ENCODE measurements around the gene UBL3. TPM values are rescaled to one million over a fixed set of nuclear protein-coding genes. Genes with fewer than 3 reads are reported as not detected.

Gene UBL3
- total and polyA plus RNA-seq, 10 of the 15 experiments (the other 5 are each of a cell fraction or from before 2014, with no cell fraction given), result 5.5 to 13.7 (median 10.6) TPM

DNA sequence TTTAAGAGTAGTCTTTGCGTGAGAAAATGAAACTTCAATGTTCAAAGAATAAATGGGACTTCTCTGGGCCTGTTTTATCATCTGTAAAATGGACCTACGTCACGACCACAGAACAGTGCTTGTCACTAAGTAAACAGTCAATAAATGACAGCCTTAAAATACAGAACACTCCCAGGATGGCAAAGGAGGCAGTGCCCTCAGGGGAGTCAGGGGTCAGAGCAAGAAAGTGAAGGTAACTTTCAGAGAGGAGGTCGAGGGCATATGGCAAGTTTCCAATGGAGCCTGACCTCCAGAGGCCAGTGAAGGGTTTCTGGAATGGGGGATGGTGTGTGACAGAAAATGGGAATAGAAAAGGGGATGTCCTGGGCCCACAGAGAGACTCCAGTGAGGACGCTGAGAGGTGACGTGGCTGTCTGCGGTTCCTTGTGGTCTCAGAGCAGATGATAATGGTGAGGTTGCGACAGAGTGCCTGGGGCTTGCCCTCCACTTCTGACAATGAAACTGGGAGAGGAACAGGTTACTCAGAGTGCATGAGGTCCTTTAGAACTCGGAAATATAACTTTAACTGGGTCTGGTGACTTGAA, 91.8 kb downstream of the UBL3 start (continued):
- TF ChIP-seq, protein P1, sequence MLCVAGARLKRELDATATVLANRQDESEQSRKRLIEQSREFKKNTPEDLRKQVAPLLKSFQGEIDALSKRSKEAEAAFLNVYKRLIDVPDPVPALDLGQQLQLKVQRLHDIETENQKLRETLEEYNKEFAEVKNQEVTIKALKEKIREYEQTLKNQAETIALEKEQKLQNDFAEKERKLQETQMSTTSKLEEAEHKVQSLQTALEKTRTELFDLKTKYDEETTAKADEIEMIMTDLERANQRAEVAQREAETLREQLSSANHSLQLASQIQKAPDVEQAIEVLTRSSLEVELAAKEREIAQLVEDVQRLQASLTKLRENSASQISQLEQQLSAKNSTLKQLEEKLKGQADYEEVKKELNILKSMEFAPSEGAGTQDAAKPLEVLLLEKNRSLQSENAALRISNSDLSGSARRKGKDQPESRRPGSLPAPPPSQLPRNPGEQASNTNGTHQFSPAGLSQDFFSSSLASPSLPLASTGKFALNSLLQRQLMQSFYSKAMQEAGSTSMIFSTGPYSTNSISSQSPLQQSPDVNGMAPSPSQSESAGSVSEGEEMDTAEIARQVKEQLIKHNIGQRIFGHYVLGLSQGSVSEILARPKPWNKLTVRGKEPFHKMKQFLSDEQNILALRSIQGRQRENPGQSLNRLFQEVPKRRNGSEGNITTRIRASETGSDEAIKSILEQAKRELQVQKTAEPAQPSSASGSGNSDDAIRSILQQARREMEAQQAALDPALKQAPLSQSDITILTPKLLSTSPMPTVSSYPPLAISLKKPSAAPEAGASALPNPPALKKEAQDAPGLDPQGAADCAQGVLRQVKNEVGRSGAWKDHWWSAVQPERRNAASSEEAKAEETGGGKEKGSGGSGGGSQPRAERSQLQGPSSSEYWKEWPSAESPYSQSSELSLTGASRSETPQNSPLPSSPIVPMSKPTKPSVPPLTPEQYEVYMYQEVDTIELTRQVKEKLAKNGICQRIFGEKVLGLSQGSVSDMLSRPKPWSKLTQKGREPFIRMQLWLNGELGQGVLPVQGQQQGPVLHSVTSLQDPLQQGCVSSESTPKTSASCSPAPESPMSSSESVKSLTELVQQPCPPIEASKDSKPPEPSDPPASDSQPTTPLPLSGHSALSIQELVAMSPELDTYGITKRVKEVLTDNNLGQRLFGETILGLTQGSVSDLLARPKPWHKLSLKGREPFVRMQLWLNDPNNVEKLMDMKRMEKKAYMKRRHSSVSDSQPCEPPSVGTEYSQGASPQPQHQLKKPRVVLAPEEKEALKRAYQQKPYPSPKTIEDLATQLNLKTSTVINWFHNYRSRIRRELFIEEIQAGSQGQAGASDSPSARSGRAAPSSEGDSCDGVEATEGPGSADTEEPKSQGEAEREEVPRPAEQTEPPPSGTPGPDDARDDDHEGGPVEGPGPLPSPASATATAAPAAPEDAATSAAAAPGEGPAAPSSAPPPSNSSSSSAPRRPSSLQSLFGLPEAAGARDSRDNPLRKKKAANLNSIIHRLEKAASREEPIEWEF (IDR thresholded peaks at IDR 0.05; ENCODE audit: insufficient replicate concordance, low read depth, low read length), result no peak
- TF ChIP-seq, protein P2, sequence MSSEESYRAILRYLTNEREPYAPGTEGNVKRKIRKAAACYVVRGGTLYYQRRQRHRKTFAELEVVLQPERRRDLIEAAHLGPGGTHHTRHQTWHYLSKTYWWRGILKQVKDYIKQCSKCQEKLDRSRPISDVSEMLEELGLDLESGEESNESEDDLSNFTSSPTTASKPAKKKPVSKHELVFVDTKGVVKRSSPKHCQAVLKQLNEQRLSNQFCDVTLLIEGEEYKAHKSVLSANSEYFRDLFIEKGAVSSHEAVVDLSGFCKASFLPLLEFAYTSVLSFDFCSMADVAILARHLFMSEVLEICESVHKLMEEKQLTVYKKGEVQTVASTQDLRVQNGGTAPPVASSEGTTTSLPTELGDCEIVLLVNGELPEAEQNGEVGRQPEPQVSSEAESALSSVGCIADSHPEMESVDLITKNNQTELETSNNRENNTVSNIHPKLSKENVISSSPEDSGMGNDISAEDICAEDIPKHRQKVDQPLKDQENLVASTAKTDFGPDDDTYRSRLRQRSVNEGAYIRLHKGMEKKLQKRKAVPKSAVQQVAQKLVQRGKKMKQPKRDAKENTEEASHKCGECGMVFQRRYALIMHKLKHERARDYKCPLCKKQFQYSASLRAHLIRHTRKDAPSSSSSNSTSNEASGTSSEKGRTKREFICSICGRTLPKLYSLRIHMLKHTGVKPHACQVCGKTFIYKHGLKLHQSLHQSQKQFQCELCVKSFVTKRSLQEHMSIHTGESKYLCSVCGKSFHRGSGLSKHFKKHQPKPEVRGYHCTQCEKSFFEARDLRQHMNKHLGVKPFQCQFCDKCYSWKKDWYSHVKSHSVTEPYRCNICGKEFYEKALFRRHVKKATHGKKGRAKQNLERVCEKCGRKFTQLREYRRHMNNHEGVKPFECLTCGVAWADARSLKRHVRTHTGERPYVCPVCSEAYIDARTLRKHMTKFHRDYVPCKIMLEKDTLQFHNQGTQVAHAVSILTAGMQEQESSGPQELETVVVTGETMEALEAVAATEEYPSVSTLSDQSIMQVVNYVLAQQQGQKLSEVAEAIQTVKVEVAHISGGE (CRISPR knock-in tag; IDR thresholded peaks at IDR 0.05), result no peak
- TF ChIP-seq ZNF384 (IDR thresholded peaks at IDR 0.05; ENCODE audit: borderline replicate concordance, low read depth, low read length) (no peak), CBX5 (IDR thresholded peaks at IDR 0.05; ENCODE audit: low read depth) (no peak), TCF7 (IDR thresholded peaks at IDR 0.05; ENCODE audit: borderline replicate concordance) (peak; percentile 58; the same call in 1 of the 2 replicates), SMAD1 (IDR thresholded peaks at IDR 0.05; ENCODE audit: low read depth, partially characterized antibody) (no peak), YY1 (IDR thresholded peaks at IDR 0.05; ENCODE audit: low read depth, low read length) (no peak), RAD51 (IDR thresholded peaks at IDR 0.05) (no peak), ZNF622 (IDR thresholded peaks at IDR 0.05) (no peak), RUNX3 (IDR thresholded peaks at IDR 0.05; ENCODE audit: low read length) (peak; percentile 96), FOXK2 (IDR thresholded peaks at IDR 0.05) (no peak), NRF1 (conservative IDR thresholded peaks at IDR 0.05; ENCODE audit: low read depth, low read length) (no peak), SMC3 (IDR thresholded peaks at IDR 0.05; ENCODE audit: borderline replicate concordance, low read length) (no peak), KAT2A (conservative IDR thresholded peaks at IDR 0.05; ENCODE audit: control insufficient read depth, low read depth, low read length) (no peak), ZSCAN29 (IDR thresholded peaks at IDR 0.05) (no peak)
- TF ChIP-seq, protein P3, sequence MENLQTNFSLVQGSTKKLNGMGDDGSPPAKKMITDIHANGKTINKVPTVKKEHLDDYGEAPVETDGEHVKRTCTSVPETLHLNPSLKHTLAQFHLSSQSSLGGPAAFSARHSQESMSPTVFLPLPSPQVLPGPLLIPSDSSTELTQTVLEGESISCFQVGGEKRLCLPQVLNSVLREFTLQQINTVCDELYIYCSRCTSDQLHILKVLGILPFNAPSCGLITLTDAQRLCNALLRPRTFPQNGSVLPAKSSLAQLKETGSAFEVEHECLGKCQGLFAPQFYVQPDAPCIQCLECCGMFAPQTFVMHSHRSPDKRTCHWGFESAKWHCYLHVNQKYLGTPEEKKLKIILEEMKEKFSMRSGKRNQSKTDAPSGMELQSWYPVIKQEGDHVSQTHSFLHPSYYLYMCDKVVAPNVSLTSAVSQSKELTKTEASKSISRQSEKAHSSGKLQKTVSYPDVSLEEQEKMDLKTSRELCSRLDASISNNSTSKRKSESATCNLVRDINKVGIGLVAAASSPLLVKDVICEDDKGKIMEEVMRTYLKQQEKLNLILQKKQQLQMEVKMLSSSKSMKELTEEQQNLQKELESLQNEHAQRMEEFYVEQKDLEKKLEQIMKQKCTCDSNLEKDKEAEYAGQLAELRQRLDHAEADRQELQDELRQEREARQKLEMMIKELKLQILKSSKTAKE (IDR thresholded peaks at IDR 0.05; ENCODE audit: low read depth, poor library complexity, severe bottlenecking), result peak; percentile 99
- TF ChIP-seq, protein P4, sequence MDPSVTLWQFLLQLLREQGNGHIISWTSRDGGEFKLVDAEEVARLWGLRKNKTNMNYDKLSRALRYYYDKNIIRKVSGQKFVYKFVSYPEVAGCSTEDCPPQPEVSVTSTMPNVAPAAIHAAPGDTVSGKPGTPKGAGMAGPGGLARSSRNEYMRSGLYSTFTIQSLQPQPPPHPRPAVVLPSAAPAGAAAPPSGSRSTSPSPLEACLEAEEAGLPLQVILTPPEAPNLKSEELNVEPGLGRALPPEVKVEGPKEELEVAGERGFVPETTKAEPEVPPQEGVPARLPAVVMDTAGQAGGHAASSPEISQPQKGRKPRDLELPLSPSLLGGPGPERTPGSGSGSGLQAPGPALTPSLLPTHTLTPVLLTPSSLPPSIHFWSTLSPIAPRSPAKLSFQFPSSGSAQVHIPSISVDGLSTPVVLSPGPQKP (IDR thresholded peaks at IDR 0.05; ENCODE audit: low read depth, low read length), result no peak
- TF ChIP-seq, protein P5, sequence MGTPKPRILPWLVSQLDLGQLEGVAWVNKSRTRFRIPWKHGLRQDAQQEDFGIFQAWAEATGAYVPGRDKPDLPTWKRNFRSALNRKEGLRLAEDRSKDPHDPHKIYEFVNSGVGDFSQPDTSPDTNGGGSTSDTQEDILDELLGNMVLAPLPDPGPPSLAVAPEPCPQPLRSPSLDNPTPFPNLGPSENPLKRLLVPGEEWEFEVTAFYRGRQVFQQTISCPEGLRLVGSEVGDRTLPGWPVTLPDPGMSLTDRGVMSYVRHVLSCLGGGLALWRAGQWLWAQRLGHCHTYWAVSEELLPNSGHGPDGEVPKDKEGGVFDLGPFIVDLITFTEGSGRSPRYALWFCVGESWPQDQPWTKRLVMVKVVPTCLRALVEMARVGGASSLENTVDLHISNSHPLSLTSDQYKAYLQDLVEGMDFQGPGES (IDR thresholded peaks at IDR 0.05), result no peak
